H1 (cell line): Measurements from ENCODE around the gene KIAA0040. TPM values are rescaled to one million over a fixed set of nuclear protein-coding genes. Genes with fewer than 3 reads are reported as not detected.

Source experiments
- CTCF ChIA-PET: fragments of 300-600 bp; sonication (Branson Sonifier 250); formaldehyde crosslinking; loops from one replicate; lab custom pipeline; 2021; ENCODE audit not compliant: partially characterized antibody; lab: Charles Lee
- POLR2A ChIA-PET: fragments of 300-600 bp; sonication (Branson Sonifier 250); formaldehyde crosslinking; loops from one replicate; lab custom pipeline; 2021; ENCODE audit warnings: inconsistent platforms; ENCODE audit not compliant: partially characterized antibody; lab: Charles Lee
- DNase-seq, 2 experiments: peaks; one replicate each; pipeline versions ENCODE4 v3.0.0 to v3.0.0-alpha.2; 2010 to 2022; ENCODE audit warnings: low spot score in 2 of 2, low read depth in 1 of 2, mixed read lengths in 1 of 2
- FAIRE-seq: peaks from 2 replicates; lab custom pipeline; 2011; peaks lifted over from hg19 to GRCh38; lab: Jason Lieb, UNC
- H2AFZ ChIP-seq: 2 replicates; pipeline ENCODE4 v1.8.1; 2012; ENCODE audit warnings: low read length, inconsistent platforms
- H2AK5ac ChIP-seq: 2 replicates; pipeline ENCODE4 v1.6.1; 2013; ENCODE audit warnings: low read depth, low read length
- H2BK120ac ChIP-seq: replicated peaks from 2 replicates; pipeline ENCODE3; 2013; ENCODE audit warnings: low read depth, low read length, inconsistent platforms
- H2BK12ac ChIP-seq: 2 replicates; pipeline ENCODE4 v1.6.1; 2013; ENCODE audit warnings: low read depth, low read length
- H2BK15ac ChIP-seq: 2 replicates; pipeline ENCODE4 v1.6.1; 2013; ENCODE audit warnings: low read length
- H2BK20ac ChIP-seq: 2 replicates; pipeline ENCODE4 v1.6.1; 2013; ENCODE audit warnings: low read length
- H2BK5ac ChIP-seq: 2 replicates; pipeline ENCODE4 v1.6.1; 2013; ENCODE audit warnings: low read depth, low read length
- H3K14ac ChIP-seq: 2 replicates; pipeline ENCODE4 v1.6.1; 2013; ENCODE audit warnings: inconsistent platforms; ENCODE audit not compliant: insufficient read length
- H3K18ac ChIP-seq: 2 replicates; pipeline ENCODE4 v1.6.1; 2013; ENCODE audit warnings: low read length; ENCODE audit errors: extremely low read depth
- H3K23ac ChIP-seq: 2 replicates; pipeline ENCODE4 v1.6.1; 2013; ENCODE audit warnings: inconsistent platforms; ENCODE audit not compliant: insufficient read length
- H3K23me2 ChIP-seq: 2 replicates; pipeline ENCODE4 v1.6.1; 2013; ENCODE audit warnings: low read depth, low read length
- H3K27ac ChIP-seq: 2 replicates; pipeline ENCODE4 v1.6.1; 2011; ENCODE audit warnings: low read depth, low read length, inconsistent platforms
- H3K27me3 ChIP-seq, 4 experiments: replicated peaks in 1 of 4; 1 replicate in 1 of 4; 2 replicates in 3 of 4; pipeline versions ENCODE4 v1.6.1 to v1.8.1; 2011 to 2013; ENCODE audit warnings: low read length in 3 of 4, mild to moderate bottlenecking in 3 of 4, inconsistent platforms in 2 of 4, mixed read lengths in 2 of 4, moderate library complexity in 1 of 4; ENCODE audit not compliant: control insufficient read depth in 3 of 4, insufficient read depth in 3 of 4; ENCODE audit errors: extremely low read depth in 1 of 4
- H3K36me3 ChIP-seq, 4 experiments: 2 replicates each; pipeline versions ENCODE4 v1.6.1 to v1.8.1; 2011 to 2013; ENCODE audit warnings: mild to moderate bottlenecking in 4 of 4, low read length in 3 of 4, moderate library complexity in 2 of 4, control low read depth in 1 of 4, inconsistent platforms in 1 of 4; ENCODE audit not compliant: insufficient read depth in 4 of 4, control insufficient read depth in 2 of 4
- H3K4ac ChIP-seq: replicated peaks from 2 replicates; pipeline ENCODE3; 2013; ENCODE audit warnings: low read length, low read depth, mixed read lengths, inconsistent platforms; ENCODE audit not compliant: insufficient read length
- H3K4me1 ChIP-seq, 4 experiments: replicated peaks in 1 of 4; 1 replicate in 1 of 4; 2 replicates in 3 of 4; pipeline versions ENCODE4 v1.6.1 to v1.8.1; 2011 to 2013; ENCODE audit warnings: low read length in 3 of 4, inconsistent platforms in 2 of 4, mixed read lengths in 1 of 4; ENCODE audit not compliant: insufficient read depth in 4 of 4, control insufficient read depth in 3 of 4
- H3K4me2 ChIP-seq, 2 experiments: 2 replicates each; pipeline versions ENCODE4 v1.6.1 to v1.8.1; 2011 to 2013; ENCODE audit warnings: low read depth in 2 of 2, low read length in 2 of 2, control low read depth in 1 of 2, inconsistent platforms in 1 of 2, mild to moderate bottlenecking in 1 of 2; ENCODE audit not compliant: insufficient read depth in 1 of 2
- H3K4me3 ChIP-seq, 4 experiments: fragments of 200-600, 300-600 bp in 1 of 4; sonication (generic), shearing (Covaris generic), sonication (Bioruptor Twin) in 1 of 4; 2 replicates each; pipeline versions ENCODE4 v1.5.1 to v1.8.1; 2011 to 2016; ENCODE audit warnings: low read length in 4 of 4, low read depth in 3 of 4, control low read depth in 2 of 4, inconsistent platforms in 2 of 4, mild to moderate bottlenecking in 2 of 4, mixed read lengths in 1 of 4, moderate library complexity in 1 of 4; ENCODE audit not compliant: insufficient read depth in 2 of 4; ENCODE audit errors: extremely low read depth in 1 of 4
- H3K56ac ChIP-seq: replicated peaks from 2 replicates; pipeline ENCODE3; 2013; ENCODE audit warnings: low read depth, mild to moderate bottlenecking, mixed read lengths, low read length, inconsistent platforms; ENCODE audit not compliant: insufficient read length
- H3K79me1 ChIP-seq: 2 replicates; pipeline ENCODE4 v1.6.1; 2013; ENCODE audit warnings: low read depth, low read length, control low read depth
- H3K79me2 ChIP-seq, 2 experiments: 2 replicates each; pipeline versions ENCODE4 v1.6.1 to v1.8.1; 2012 to 2013; ENCODE audit warnings: low read length in 2 of 2, mild to moderate bottlenecking in 2 of 2, inconsistent platforms in 1 of 2; ENCODE audit not compliant: insufficient read depth in 2 of 2, control insufficient read depth in 1 of 2
- H3K9ac ChIP-seq, 4 experiments: replicated peaks in 1 of 4; 1 replicate in 1 of 4; 2 replicates in 3 of 4; pipeline versions ENCODE4 v1.6.1 to v1.8.1; 2011 to 2013; ENCODE audit warnings: low read depth in 3 of 4, low read length in 3 of 4, control low read depth in 2 of 4, mild to moderate bottlenecking in 2 of 4, moderate library complexity in 2 of 4, inconsistent platforms in 1 of 4; ENCODE audit errors: extremely low read depth in 1 of 4
- H3K9me3 ChIP-seq, 2 experiments: 2 replicates each; pipeline versions ENCODE4 v1.6.1 to v1.8.1; 2012 to 2013; ENCODE audit warnings: mild to moderate bottlenecking in 2 of 2, moderate library complexity in 2 of 2, control low read depth in 1 of 2, inconsistent platforms in 1 of 2, low read depth in 1 of 2, low read length in 1 of 2, mixed read lengths in 1 of 2; ENCODE audit not compliant: insufficient read depth in 2 of 2
- H4K20me1 ChIP-seq, 2 experiments: replicated peaks in 1 of 2; 2 replicates each; pipeline versions ENCODE3 to v1.8.1; 2011 to 2013; ENCODE audit warnings: inconsistent platforms in 2 of 2, low read length in 2 of 2, mild to moderate bottlenecking in 1 of 2; ENCODE audit not compliant: insufficient read depth in 2 of 2, control insufficient read depth in 1 of 2
- H4K5ac ChIP-seq: 2 replicates; pipeline ENCODE4 v1.6.1; 2013; ENCODE audit warnings: low read length, low read depth, mixed read lengths, inconsistent platforms; ENCODE audit not compliant: insufficient read length
- H4K8ac ChIP-seq: 2 replicates; pipeline ENCODE4 v1.8.0; 2013; ENCODE audit warnings: mild to moderate bottlenecking, moderate library complexity, low read length, inconsistent platforms; ENCODE audit not compliant: insufficient read depth; ENCODE audit errors: extremely low read depth
- H4K91ac ChIP-seq: replicated peaks from 2 replicates; pipeline ENCODE3; 2013; ENCODE audit warnings: low read length, mixed read lengths, inconsistent platforms; ENCODE audit not compliant: insufficient read length
- CHD2 ChIP-seq: IDR thresholded peaks from 2 replicates; pipeline ENCODE4 v1.6.1; 2012; ENCODE audit warnings: low read length, improper control_type of control experiment
- FOSL1 ChIP-seq: IDR thresholded peaks from 2 replicates; pipeline ENCODE4 v1.6.1; 2011; ENCODE audit warnings: mild to moderate bottlenecking, low read depth, low read length, moderate library complexity; ENCODE audit not compliant: insufficient read depth
- JUND ChIP-seq: IDR thresholded peaks from 2 replicates; pipeline ENCODE4 v1.6.1; 2011; ENCODE audit warnings: mild to moderate bottlenecking, improper control_type of control experiment, low read length
- KDM5A ChIP-seq: fragments of 200-600 bp; IDR thresholded peaks from 2 replicates; pipeline ENCODE4 v1.7.1; 2012; ENCODE audit warnings: mild to moderate bottlenecking, low read length, inconsistent platforms, mixed read lengths
- WGBS, 2 experiments: shearing (Covaris generic) in 1 of 2; methylation state at CpG; one replicate each; pipeline versions ENCODE4 v1.1.6 to v1.1.7; 2013 to 2015; ENCODE audit warnings: low lambda C conversion rate in 2 of 2, mixed read lengths in 2 of 2, inconsistent platforms in 1 of 2, low coverage in 1 of 2, missing lambda C conversion rate in 1 of 2; ENCODE audit not compliant: insufficient replicate concordance in 2 of 2, insufficient coverage in 1 of 2, insufficient read length in 1 of 2; ENCODE audit errors: extremely low coverage in 1 of 2, missing lambda C conversion rate in 1 of 2; 5-methylcytosine and 5-hydroxymethylcytosine counted together
- polyA plus RNA-seq, 7 experiments: library from polyadenylated mRNA; depleted of rRNA in 3 of 7; stranded (reverse) in 5 of 7; unstranded in 2 of 7; fragments of >200 nt in 5 of 7; fragments of 200-250 nt in 2 of 7; gene quantifications; 1 replicate in 5 of 7; 2 replicates in 1 of 7; 4 replicates in 1 of 7; pipeline versions ENCODE4 v1.2.1 to v1.2.3, GENCODE V29; 2011 to 2013; ENCODE audit warnings: missing spikeins in 2 of 7, mixed read lengths in 2 of 7
- total RNA-seq: library from RNA; stranded (reverse); fragmentation: NEBNext Ultra II Directional; extraction: Animal tissue kit (Norgen Biotek cat#: 25700); gene quantifications from 2 replicates; pipeline ENCODE4 v1.2.1, GENCODE V29; 2021

Gene KIAA0040
- total and polyA plus RNA-seq, 2 of the 8 experiments (the other 6 are each of a cell fraction or from before 2014, with no cell fraction given), result 11.0 to 14.1 TPM

GRCh38 chr1:175200678-175201521 lies 8.3 kb upstream of the KIAA0040 start:
- no peak overlapping the region for H3K14ac ChIP-seq
- FAIRE-seq (no peak), DNase-seq (no peak)
- no peak overlapping the region for H3K4me3 ChIP-seq
- H2AFZ ChIP-seq, result peak overlapping the region; percentile 50; the same call in 1 of the 2 replicates
- H3K36me3 ChIP-seq, result no peaks in the 10 kb centered on the region
- H3K4me2 ChIP-seq, result no peak overlapping the region
- H3K27me3 ChIP-seq, result no peaks in the 10 kb centered on the region
- no peak overlapping the region for H3K9ac ChIP-seq
- 75% methylated on average over 7 of the region's 7 CpGs; no CpG with 5 or more reads in 1 of the 2 experiments for WGBS, 2 experiments
- H4K20me1 ChIP-seq, result no peaks in the 10 kb centered on the region
- no peaks in the 10 kb centered on the region; a peak in 1 of 7 replicates for H3K4me1 ChIP-seq
- ChIA-PET POLR2A (no interaction called here), CTCF (interaction anchor here (1.5 to 5.6 kb wide), 7 partner anchors 9 to 117 kb away, joined by 4 to 26 read pairs (median 5); no protein-coding TSS in a partner anchor)
- H2BK5ac ChIP-seq, result no peak overlapping the region
- peaks cover 1% of the 10 kb centered on the region; the same call in 1 of the 2 replicates for H3K23me2 ChIP-seq
- no peaks in the 10 kb centered on the region for H3K79me1 ChIP-seq
- H2BK20ac ChIP-seq, result no peak overlapping the region
- no peak overlapping the region for H2BK12ac ChIP-seq
- H4K91ac ChIP-seq, result no peak overlapping the region
- H2AK5ac ChIP-seq, result no peak overlapping the region
- no peak overlapping the region for H2BK120ac ChIP-seq
- H3K4ac ChIP-seq, result no peak overlapping the region
- H3K18ac ChIP-seq, result no peak overlapping the region
- H3K56ac ChIP-seq, result no peak overlapping the region
- H4K5ac ChIP-seq, result no peak overlapping the region
- no peak overlapping the region for H3K23ac ChIP-seq
- H3K9me3 ChIP-seq, result no peaks in the 10 kb centered on the region
- H4K8ac ChIP-seq, result no peak overlapping the region
- no peak overlapping the region for H3K27ac ChIP-seq
- H2BK15ac ChIP-seq, result no peak overlapping the region
- no peaks in the 10 kb centered on the region for H3K79me2 ChIP-seq
- TF ChIP-seq KDM5A (no peak), CHD2 (no peak), JUND (no peak), FOSL1 (no peak)
